Placental pericyte (primary cell): ENCODE data around the gene PTGIS. TPM values are rescaled to one million over a fixed set of nuclear protein-coding genes. Genes with fewer than 3 reads are reported as not detected.

Experiments used
- total RNA-seq: library from RNA; depleted of rRNA; stranded (reverse); fragments of >200 nt; gene quantifications from 2 replicates; pipeline ENCODE4 v1.2.3, GENCODE V29; 2012

The PTGIS gene
- 0.14 and 4.6 TPM in 2 replicates for total RNA-seq

DNA sequence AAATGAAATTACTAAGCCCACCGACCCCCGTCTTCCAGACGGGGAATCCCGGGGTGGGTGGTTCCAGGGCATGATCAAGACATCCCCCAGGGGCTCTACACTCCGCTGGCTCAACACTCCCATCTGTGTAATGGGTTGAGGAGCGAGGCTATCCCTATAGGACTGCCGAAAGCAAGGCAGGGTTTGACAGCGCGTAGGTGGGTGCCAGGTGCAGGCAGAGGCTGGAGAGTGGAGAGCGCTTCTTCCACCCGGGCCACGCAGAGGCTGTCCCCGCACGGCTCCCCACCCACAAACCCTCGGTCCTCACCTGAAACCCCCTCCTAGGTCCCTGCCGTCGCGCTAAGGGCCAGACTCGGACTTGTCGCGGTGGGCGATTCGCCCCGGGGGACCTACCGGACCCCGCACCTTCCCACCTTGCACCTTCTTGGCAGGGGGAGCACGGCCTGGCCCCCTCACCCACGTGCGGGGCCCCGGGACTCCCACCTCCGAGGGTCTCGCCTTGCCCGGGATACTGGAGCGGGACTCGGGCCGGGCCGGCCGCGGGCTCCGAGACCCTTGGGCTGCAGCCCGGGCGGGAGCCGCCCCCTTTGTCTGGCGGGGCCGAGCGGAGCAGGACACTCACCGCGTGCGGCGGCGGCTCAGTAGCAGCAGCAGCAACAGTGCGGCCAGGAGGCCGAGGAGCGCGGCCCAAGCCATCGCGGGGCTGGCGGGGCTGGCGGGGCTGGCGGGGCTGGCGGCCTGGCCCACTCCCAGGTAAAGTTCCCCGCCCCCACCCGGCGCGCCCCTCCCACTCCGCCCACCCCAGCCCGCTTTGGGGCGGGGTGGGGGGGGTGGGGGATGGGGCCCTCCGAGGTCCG is at the start of gene PTGIS:
PTGIS (minus strand) TSS at position 717 of the 857 bp plus-strand sequence; CDS start at position 696, 21 bp downstream.

DNA sequence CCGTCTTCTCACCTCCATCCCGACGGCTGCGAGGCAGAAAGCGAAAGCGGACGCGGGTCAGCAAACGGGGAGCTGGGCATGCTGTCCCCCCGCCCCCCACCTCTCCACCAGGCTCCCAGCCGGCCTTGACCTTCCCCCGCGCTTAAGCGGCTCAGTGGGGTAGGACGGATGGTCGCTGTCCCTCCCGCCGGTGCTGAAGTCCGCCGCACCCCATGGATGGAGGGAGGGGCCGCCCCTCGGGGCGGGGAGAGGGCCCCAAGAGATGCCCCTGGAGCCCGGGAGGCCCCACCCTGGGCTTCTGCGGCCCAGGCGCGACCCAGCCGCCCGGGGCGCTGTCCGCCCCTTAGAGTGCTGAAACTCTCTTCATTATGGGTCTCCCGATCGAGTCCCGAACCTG is 85.3 kb downstream of the PTGIS start, which contains the start of gene KCNB1:
KCNB1 (minus strand) TSS at position 48 of the 397 bp plus-strand sequence. CDS start 188 bp downstream, outside the sequence.

Other genes with a start within 250 kb of the PTGIS start
- under 0.01 TPM in 1 of 2 replicates, not detected in the other for gene KCNB1, start 85.5 kb downstream of the PTGIS start, total RNA-seq
- 28.9 and 49.5 TPM in 2 replicates for gene B4GALT5, start 145.7 kb upstream of the PTGIS start, total RNA-seq
- gene SLC9A8, start 244.7 kb upstream of the PTGIS start, total RNA-seq = 8.7 and 11.8 TPM in 2 replicates